ENCODE measurements around the gene DGKE. TPM values are rescaled to one million over a fixed set of nuclear protein-coding genes. Genes with fewer than 3 reads are reported as not detected.

DGKE gene
- total and polyA plus RNA-seq, 2 experiments from 2014 or later, result 5.0 to 6.3 TPM

GRCh38 chr17:56893503-56893902 is 59.6 kb downstream of the DGKE start:
- peaks cover 3% of the 10 kb centered on the region for H3K4me1 ChIP-seq (ENCODE audit: low read depth)
- no peaks in the 10 kb centered on the region for H3K36me3 ChIP-seq
- no peak overlapping the region for H3K4me3 ChIP-seq
- TF ChIP-seq CTCF (IDR thresholded peaks at IDR 0.05; ENCODE audit: low read depth, low read length), result no peak
- H3K9me3 ChIP-seq (ENCODE audit: low read depth), result no peaks in the 10 kb centered on the region
- no peak overlapping the region for H3K27ac ChIP-seq
- DNase-seq (ENCODE audit: low read depth in 1 of 2, low spot score in 1 of 2), result no peak
- no peaks in the 10 kb centered on the region for H3K27me3 ChIP-seq

- no peaks in the 10 kb centered on the region for H3K36me3 ChIP-seq
Observed at GRCh38 chr17:56894859-56895455, 61.0 kb downstream of the DGKE start.

GRCh38 chr17:56896217-56896967 is 62.4 kb downstream of the DGKE start:
- no peak overlapping the region for H3K4me3 ChIP-seq
- no peaks in the 10 kb centered on the region for H3K36me3 ChIP-seq
- no peak for DNase-seq (ENCODE audit: low read depth in 1 of 2, low spot score in 1 of 2)
- H3K9me3 ChIP-seq (ENCODE audit: low read depth), result no peaks in the 10 kb centered on the region
- no peaks in the 10 kb centered on the region for H3K27me3 ChIP-seq
- no peak overlapping the region for H3K27ac ChIP-seq
- no peak for TF ChIP-seq CTCF (IDR thresholded peaks at IDR 0.05; ENCODE audit: low read depth, low read length)
- peaks cover 3% of the 10 kb centered on the region for H3K4me1 ChIP-seq (ENCODE audit: low read depth)

More at GRCh38 chr17:56894859-56895455, 61.0 kb downstream of the DGKE start:
- H3K9me3 ChIP-seq (ENCODE audit: low read depth), result no peaks in the 10 kb centered on the region
- H3K27ac ChIP-seq, result no peak overlapping the region
- H3K4me1 ChIP-seq (ENCODE audit: low read depth), result peaks cover 3% of the 10 kb centered on the region
- TF ChIP-seq CTCF (IDR thresholded peaks at IDR 0.05; ENCODE audit: low read depth, low read length), result no peak
- DNase-seq (ENCODE audit: low read depth in 1 of 2, low spot score in 1 of 2), result no peak
- H3K4me3 ChIP-seq, result no peak overlapping the region
- H3K27me3 ChIP-seq, result no peaks in the 10 kb centered on the region

GRCh38 chr17:56896968-56897359 is 63.0 kb downstream of the DGKE start:
- Histone ChIP-seq H3K27me3 (no peaks in the 10 kb centered on the region), H3K36me3 (no peaks in the 10 kb centered on the region), H3K9me3 (ENCODE audit: low read depth) (no peaks in the 10 kb centered on the region), H3K4me1 (ENCODE audit: low read depth) (peaks cover 6% of the 10 kb centered on the region), H3K27ac (no peak overlapping the region), H3K4me3 (no peak overlapping the region)
- no peak for TF ChIP-seq CTCF (IDR thresholded peaks at IDR 0.05; ENCODE audit: low read depth, low read length)
- DNase-seq (ENCODE audit: low read depth in 1 of 2, low spot score in 1 of 2), result no peak

GRCh38 chr17:56897646-56898424 is 63.9 kb downstream of the DGKE start:
- H3K4me3 ChIP-seq, result no peak overlapping the region
- DNase-seq (ENCODE audit: low read depth in 1 of 2, low spot score in 1 of 2), result no peak
- H3K9me3 ChIP-seq (ENCODE audit: low read depth), result no peaks in the 10 kb centered on the region
- no peaks in the 10 kb centered on the region for H3K36me3 ChIP-seq
- H3K27me3 ChIP-seq, result no peaks in the 10 kb centered on the region
- peaks cover 6% of the 10 kb centered on the region for H3K4me1 ChIP-seq (ENCODE audit: low read depth)
- no peak overlapping the region for H3K27ac ChIP-seq
- TF ChIP-seq CTCF (IDR thresholded peaks at IDR 0.05; ENCODE audit: low read depth, low read length), result no peak
